Caco-2 (cell line): ENCODE measurements around the gene PLCB1. TPM values are rescaled to one million over a fixed set of nuclear protein-coding genes. Genes with fewer than 3 reads are reported as not detected.
"Not testable (repeated sequence)": the region's sequence is repeated elsewhere in the genome, so short reads cannot be mapped to it uniquely, and the experiment has no call there.

Experiments used
- BruUV-seq: library from RNA; stranded (reverse); fragments of 400-500 nt; replicated peaks from 2 replicates; lab custom pipeline; 2021; lab: Mats Ljungman, UMichigan
- CTCF ChIA-PET: fragments of 300-600 bp; sonication (Branson Sonifier 250); formaldehyde crosslinking; loops from one replicate; lab custom pipeline; 2022; ENCODE audit warnings: antibody characterized with exemption; lab: Charles Lee
- POLR2A ChIA-PET: fragments of 300-600 bp; sonication (Branson Sonifier 250); formaldehyde crosslinking; loops from one replicate; lab custom pipeline; 2022; ENCODE audit warnings: antibody characterized with exemption; lab: Charles Lee
- DNase-seq, 2 experiments: peaks; one replicate each; pipeline versions ENCODE4 v3.0.0 to v3.0.0-alpha.2; 2020 to 2022
- H3K27me3 ChIP-seq: replicated peaks from 2 replicates; pipeline ENCODE4 v1.6.0; 2011; ENCODE audit warnings: low read length; ENCODE audit not compliant: control insufficient read depth, insufficient read depth
- H3K36me3 ChIP-seq: 2 replicates; pipeline ENCODE4 v1.5.1; 2011; ENCODE audit warnings: low read length; ENCODE audit not compliant: control insufficient read depth, insufficient read depth
- H3K4me1 ChIP-seq: fragments of 250-450 bp; sonication (Bioruptor Pico); 2 replicates; pipeline ENCODE4 v1.5.1; 2020; ENCODE audit warnings: mild to moderate bottlenecking
- H3K4me3 ChIP-seq: 2 replicates; pipeline ENCODE4 v1.5.1; 2011; ENCODE audit warnings: low read depth, mild to moderate bottlenecking, control low read depth, low read length
- H3K9me3 ChIP-seq: fragments of 250-450 bp; sonication (Bioruptor Pico); 2 replicates; pipeline ENCODE4 v1.5.1; 2020; ENCODE audit warnings: mild to moderate bottlenecking, moderate library complexity
- H3K27ac Mint-ChIP-seq: one replicate; pipeline ENCODE4 v1.8.0; 2022; ENCODE audit warnings: mixed read lengths; ENCODE audit not compliant: unreplicated experiment
- H3K27me3 Mint-ChIP-seq: one replicate; pipeline ENCODE4 v1.8.0; 2022; ENCODE audit warnings: mixed read lengths; ENCODE audit not compliant: insufficient read depth, unreplicated experiment
- H3K36me3 Mint-ChIP-seq: one replicate; pipeline ENCODE4 v1.8.0; 2022; ENCODE audit warnings: mild to moderate bottlenecking, mixed read lengths; ENCODE audit not compliant: insufficient read depth, unreplicated experiment
- H3K4me1 Mint-ChIP-seq: one replicate; pipeline ENCODE4 v1.8.0; 2022; ENCODE audit warnings: low read depth, mixed read lengths; ENCODE audit not compliant: unreplicated experiment
- H3K4me3 Mint-ChIP-seq: one replicate; pipeline ENCODE4 v1.8.0; 2022; ENCODE audit warnings: mild to moderate bottlenecking, moderate library complexity, mixed read lengths; ENCODE audit not compliant: unreplicated experiment
- H3K9me3 Mint-ChIP-seq: one replicate; pipeline ENCODE4 v1.8.0; 2022; ENCODE audit warnings: mixed read lengths; ENCODE audit not compliant: unreplicated experiment
- CTCF ChIP-seq, 2 experiments: fragments of 200-600 bp in 1 of 2; IDR thresholded peaks; 1 replicate in 1 of 2; 2 replicates in 1 of 2; pipeline versions ENCODE4 v1.5.1 to v1.8.0; 2011 to 2022; ENCODE audit warnings: antibody characterized with exemption in 1 of 2, control low read depth in 1 of 2, inconsistent platforms in 1 of 2, low read depth in 1 of 2, low read length in 1 of 2, mild to moderate bottlenecking in 1 of 2, moderate library complexity in 1 of 2; ENCODE audit not compliant: insufficient read depth in 1 of 2, severe bottlenecking in 1 of 2, unreplicated experiment in 1 of 2
- intact Hi-C: fragments of 100-400 bp; cut with micrococcal nuclease; formaldehyde crosslinking; loops from one replicate; pipeline ENCODE4 v1.10.0; 2022; ENCODE audit not compliant: unreplicated experiment
- total RNA-seq: library from RNA; stranded (reverse); gene quantifications from 2 replicates; pipeline ENCODE4 v1.2.3, GENCODE V29; 2022

Gene PLCB1
- total RNA-seq, 1 experiment from 2014 or later = 105 TPM

GRCh38 chr20:8461186-8461585 lies 329.1 kb downstream of the PLCB1 start:
- H3K4me1 ChIP-seq = no peaks in the 10 kb centered on the region
- no TSS peak for BruUV-seq
- CTCF ChIA-PET = no interaction called here
- DNase-seq = no peak
- H3K4me3 ChIP-seq = no peak overlapping the region
- H3K27me3 ChIP-seq = no peaks in the 10 kb centered on the region
- Mint-ChIP-seq H3K9me3 (peaks cover 19% of the 10 kb centered on the region), H3K27ac (no peak overlapping the region), H3K27me3 (no peaks in the 10 kb centered on the region), H3K4me1 (no peaks in the 10 kb centered on the region), H3K36me3 (peaks cover 11% of the 10 kb centered on the region), H3K4me3 (no peak overlapping the region)
- peaks cover 7% of the 10 kb centered on the region for H3K9me3 ChIP-seq
- TF ChIP-seq CTCF (IDR thresholded peaks at IDR 0.05; ENCODE audit: insufficient read depth in 1 of 2, low read depth in 1 of 2, low read length in 1 of 2, severe bottlenecking in 1 of 2, unreplicated experiment in 1 of 2) = no peak
- intact Hi-C loops = no loop called here
- POLR2A ChIA-PET = no interaction called here
- H3K36me3 ChIP-seq = no peaks in the 10 kb centered on the region

GRCh38 chr20:8464368-8464767 lies 332.3 kb downstream of the PLCB1 start:
- ChIA-PET CTCF (no interaction called here), POLR2A (no interaction called here)
- H3K4me1 ChIP-seq = no peaks in the 10 kb centered on the region
- H3K9me3 ChIP-seq = peaks cover 7% of the 10 kb centered on the region
- no peak overlapping the region for H3K4me3 ChIP-seq
- H3K9me3 Mint-ChIP-seq = peaks cover 19% of the 10 kb centered on the region
- no peak for TF ChIP-seq CTCF (IDR thresholded peaks at IDR 0.05; ENCODE audit: insufficient read depth in 1 of 2, low read depth in 1 of 2, low read length in 1 of 2, severe bottlenecking in 1 of 2, unreplicated experiment in 1 of 2)
- intact Hi-C loops = no loop called here
- no peaks in the 10 kb centered on the region for H3K36me3 ChIP-seq
- H3K27me3 Mint-ChIP-seq = no peaks in the 10 kb centered on the region
- no peaks in the 10 kb centered on the region for H3K27me3 ChIP-seq
- H3K4me1 Mint-ChIP-seq = no peaks in the 10 kb centered on the region
- no peak overlapping the region for H3K4me3 Mint-ChIP-seq
- peak overlapping the region; percentile 10 for H3K27ac Mint-ChIP-seq
- peaks cover 11% of the 10 kb centered on the region for H3K36me3 Mint-ChIP-seq
- no TSS peak for BruUV-seq
- DNase-seq = no peak

GRCh38 chr20:8466781-8467180 lies 334.7 kb downstream of the PLCB1 start:
- Mint-ChIP-seq H3K9me3 (peaks cover 19% of the 10 kb centered on the region), H3K36me3 (peaks cover 11% of the 10 kb centered on the region)
- BruUV-seq, intact Hi-C loops, CTCF ChIA-PET, DNase-seq, H3K4me1 ChIP-seq, POLR2A ChIA-PET, H3K4me1 Mint-ChIP-seq, H3K27me3 ChIP-seq, H3K4me3 ChIP-seq, H3K27ac Mint-ChIP-seq, H3K9me3 ChIP-seq, H3K36me3 ChIP-seq, H3K4me3 Mint-ChIP-seq, H3K27me3 Mint-ChIP-seq: not testable (repeated sequence)

- Mint-ChIP-seq H3K4me1 (no peaks in the 10 kb centered on the region), H3K36me3 (peaks cover 4% of the 10 kb centered on the region), H3K4me3 (no peak overlapping the region), H3K9me3 (no peaks in the 10 kb centered on the region), H3K27me3 (no peaks in the 10 kb centered on the region), H3K27ac (no peak overlapping the region)
- POLR2A ChIA-PET = no interaction called here
- Histone ChIP-seq H3K4me3 (no peak overlapping the region), H3K4me1 (no peaks in the 10 kb centered on the region), H3K9me3 (no peaks in the 10 kb centered on the region), H3K27me3 (no peaks in the 10 kb centered on the region), H3K36me3 (no peaks in the 10 kb centered on the region)
- no peak for TF ChIP-seq CTCF (IDR thresholded peaks at IDR 0.05; ENCODE audit: insufficient read depth in 1 of 2, low read depth in 1 of 2, low read length in 1 of 2, severe bottlenecking in 1 of 2, unreplicated experiment in 1 of 2)
- intact Hi-C loops = no loop called here
- CTCF ChIA-PET = no interaction called here
- BruUV-seq = no TSS peak
- DNase-seq = no peak
Observed at GRCh38 chr20:8470156-8470555, 338.1 kb downstream of the PLCB1 start.
